IPS-15b (cell line): ENCODE measurements around the gene UBALD2.
"Not testable (repeated sequence)": the region's sequence is repeated elsewhere in the genome, so short reads cannot be mapped to it uniquely, and the experiment has no call there.

Experiments
- H3K27me3 ChIP-seq: one replicate; pipeline ENCODE4 v1.6.1; 2013; ENCODE audit warnings: low read length; ENCODE audit not compliant: control insufficient read depth, insufficient read depth
- H3K36me3 ChIP-seq: one replicate; pipeline ENCODE4 v1.6.1; 2013; ENCODE audit warnings: low read length; ENCODE audit not compliant: control insufficient read depth, insufficient read depth
- H3K4me1 ChIP-seq: one replicate; pipeline ENCODE4 v1.6.1; 2013; ENCODE audit warnings: mild to moderate bottlenecking, low read length; ENCODE audit not compliant: control insufficient read depth, insufficient read depth
- H3K4me3 ChIP-seq: one replicate; pipeline ENCODE4 v1.5.1; 2013; ENCODE audit warnings: low read depth, low read length
- H3K9ac ChIP-seq: one replicate; pipeline ENCODE4 v1.6.1; 2013; ENCODE audit warnings: low read depth, mild to moderate bottlenecking, low read length
- H3K9me3 ChIP-seq: one replicate; pipeline ENCODE4 v1.6.1; 2013; ENCODE audit warnings: mild to moderate bottlenecking, low read length; ENCODE audit not compliant: control insufficient read depth, insufficient read depth

UBALD2 gene

DNA sequence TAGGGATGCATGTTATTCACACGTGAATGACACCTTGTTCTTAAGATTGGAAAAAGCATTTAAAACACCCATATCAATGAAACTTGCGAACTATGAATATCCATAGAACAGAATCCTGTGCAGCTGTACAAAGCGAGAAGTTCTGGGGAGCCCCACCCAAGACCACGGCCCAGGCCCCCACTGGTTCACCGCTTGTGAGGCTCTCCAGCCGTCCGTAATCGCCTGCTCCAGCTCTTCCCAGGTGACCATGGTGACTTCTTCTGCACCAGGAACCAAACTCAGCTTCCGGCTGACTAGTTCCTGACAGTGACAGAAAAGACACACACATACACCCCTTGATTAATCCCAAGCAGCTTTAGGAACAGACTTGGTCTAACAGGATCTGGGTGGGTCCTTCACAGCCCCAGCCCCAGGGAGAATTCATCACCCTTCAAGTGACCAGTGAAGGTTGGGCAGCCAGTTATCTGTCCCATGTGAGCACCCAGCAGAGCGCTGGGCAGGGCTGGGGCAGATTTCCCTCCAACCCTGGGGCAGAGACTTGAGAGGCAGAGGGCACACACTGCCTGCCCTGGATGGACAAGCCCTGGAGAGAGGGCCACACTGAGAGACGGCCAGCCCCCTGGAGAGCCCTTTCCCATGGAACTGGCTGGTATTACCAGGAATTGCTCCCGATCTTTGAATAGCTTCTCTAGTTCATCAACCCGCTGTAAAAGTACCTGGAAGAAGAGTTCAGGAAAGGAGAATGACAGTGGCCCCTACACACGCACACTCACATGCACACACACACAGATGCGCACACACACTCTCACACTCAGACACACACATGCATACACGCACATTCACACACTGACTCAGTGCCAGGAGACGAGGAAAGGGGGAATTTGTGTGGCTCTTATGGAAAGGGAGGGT is 39.3 kb downstream of the UBALD2 start:
- Histone ChIP-seq H3K36me3 (no peaks in the 10 kb centered on the region), H3K9ac (no peak overlapping the region), H3K4me1 (no peaks in the 10 kb centered on the region), H3K27me3 (no peaks in the 10 kb centered on the region), H3K4me3 (no peak overlapping the region), H3K9me3 (no peaks in the 10 kb centered on the region)

DNA sequence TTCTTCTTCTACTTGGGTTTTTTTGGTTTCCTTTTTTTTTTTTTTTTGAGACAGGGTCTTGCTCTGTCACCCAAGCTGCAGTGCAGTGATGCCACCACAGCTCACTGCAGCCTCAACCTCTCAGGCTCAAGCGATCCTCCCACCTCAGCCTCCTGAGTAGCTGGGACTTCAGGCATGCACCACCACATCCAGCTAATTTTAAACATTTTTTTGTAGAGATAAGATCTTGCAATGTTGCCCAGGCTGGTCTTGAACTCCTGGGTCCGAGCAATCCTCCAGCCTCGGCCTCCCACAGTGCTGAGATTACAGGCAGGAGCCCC is 39.9 kb downstream of the UBALD2 start:
- not testable (repeated sequence) for H3K9ac ChIP-seq, H3K4me3 ChIP-seq, H3K27me3 ChIP-seq

DNA sequence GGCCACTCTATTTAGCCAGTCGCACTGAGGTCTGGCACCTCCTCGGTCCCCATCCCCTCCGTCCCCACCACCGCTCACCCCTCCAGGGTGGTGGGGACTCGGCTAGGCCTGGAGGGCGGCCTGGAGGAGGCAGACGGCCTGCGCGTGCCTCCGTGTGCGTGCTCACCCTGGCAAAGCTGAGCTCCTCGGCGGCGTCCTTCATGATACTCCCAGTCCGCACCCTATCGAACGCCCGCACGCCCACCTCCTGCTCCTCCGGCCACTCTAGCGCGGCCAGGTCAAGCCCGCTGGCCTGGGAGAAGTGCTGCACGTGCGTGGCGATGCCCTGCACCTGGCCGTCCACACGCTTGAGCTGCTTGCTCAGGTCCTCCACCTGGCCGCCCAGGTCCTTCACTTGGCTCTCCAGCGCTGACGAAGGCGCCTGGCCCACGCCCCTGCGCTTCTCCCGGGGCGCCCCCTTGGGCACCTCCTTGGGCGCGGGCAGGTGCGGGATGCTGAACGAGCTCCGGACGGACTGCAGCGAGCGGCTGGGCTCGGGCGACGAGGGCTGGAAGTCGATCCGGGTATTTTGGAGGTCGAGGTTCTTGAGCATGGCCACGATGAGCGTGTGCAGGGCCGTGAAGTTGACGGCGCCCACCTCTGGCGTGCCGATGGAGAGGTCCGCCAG is 42.3 kb downstream of the UBALD2 start:
- H3K4me1 ChIP-seq: no peaks in the 10 kb centered on the region
- H3K27me3 ChIP-seq: no peaks in the 10 kb centered on the region

More for the DNA sequence above, 39.9 kb downstream of the UBALD2 start:
- not testable (repeated sequence) for H3K9me3 ChIP-seq, H3K4me1 ChIP-seq, H3K36me3 ChIP-seq

DNA sequence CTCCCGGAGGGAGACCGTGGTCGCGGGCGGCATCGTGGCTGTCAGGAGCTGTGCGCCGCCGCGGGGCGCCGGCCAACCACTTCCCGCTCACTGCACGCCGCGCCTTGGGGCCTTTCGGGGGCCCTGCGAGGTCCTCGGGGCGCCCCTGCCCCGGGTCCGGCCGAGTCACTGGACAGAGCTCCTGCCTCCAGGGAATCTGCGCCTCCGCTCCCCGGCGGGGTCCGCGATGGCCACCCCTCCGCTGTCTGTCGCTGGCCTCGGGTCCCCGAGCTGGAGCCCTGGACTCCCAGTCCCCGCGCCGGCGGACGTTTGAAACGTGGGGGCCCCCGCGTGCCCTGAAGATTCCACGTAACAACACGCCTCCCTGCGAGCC is 42.8 kb downstream of the UBALD2 start, which contains the start of gene QRICH2:
QRICH2 (minus strand) TSS at position 311 of the 373 bp plus-strand sequence; CDS start at position 33, 278 bp downstream.
- no peak within 1 kb of the TSS for H3K4me3 ChIP-seq
- H3K36me3 ChIP-seq: peaks cover 6% of the 10 kb centered on the region
- H3K9me3 ChIP-seq: no peaks in the 10 kb centered on the region
- H3K9ac ChIP-seq: no peak within 1 kb of the TSS
- H3K27me3 ChIP-seq: no peaks in the 10 kb centered on the region
- H3K4me1 ChIP-seq: no peaks in the 10 kb centered on the region

More for the DNA sequence above, 42.3 kb downstream of the UBALD2 start:
- H3K36me3 ChIP-seq: peaks cover 6% of the 10 kb centered on the region
- no peak overlapping the region for H3K9ac ChIP-seq
- H3K9me3 ChIP-seq: no peaks in the 10 kb centered on the region
- no peak overlapping the region for H3K4me3 ChIP-seq

DNA sequence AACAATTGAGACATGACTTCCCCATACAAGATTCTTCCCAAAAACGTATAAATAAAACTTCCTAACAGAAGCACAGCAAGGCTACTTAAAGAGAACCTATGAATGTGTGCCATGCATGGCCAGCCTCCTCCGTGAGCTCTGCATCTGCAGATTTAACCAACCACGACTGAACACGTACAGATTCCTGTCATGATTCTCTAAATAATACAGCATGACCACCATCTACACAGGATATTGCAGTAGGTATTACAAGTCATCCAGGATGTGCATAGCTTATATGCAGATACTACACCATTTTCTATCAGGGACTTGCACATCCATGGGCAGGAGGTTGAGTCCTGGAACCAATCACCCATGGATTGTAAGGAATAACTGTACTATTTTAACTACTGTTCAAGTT is 44.3 kb downstream of the UBALD2 start:
- H3K36me3 ChIP-seq: peaks cover 10% of the 10 kb centered on the region
- H3K9me3 ChIP-seq: no peaks in the 10 kb centered on the region
- no peak overlapping the region for H3K9ac ChIP-seq
- no peaks in the 10 kb centered on the region for H3K4me1 ChIP-seq
- no peak overlapping the region for H3K4me3 ChIP-seq
- no peaks in the 10 kb centered on the region for H3K27me3 ChIP-seq

DNA sequence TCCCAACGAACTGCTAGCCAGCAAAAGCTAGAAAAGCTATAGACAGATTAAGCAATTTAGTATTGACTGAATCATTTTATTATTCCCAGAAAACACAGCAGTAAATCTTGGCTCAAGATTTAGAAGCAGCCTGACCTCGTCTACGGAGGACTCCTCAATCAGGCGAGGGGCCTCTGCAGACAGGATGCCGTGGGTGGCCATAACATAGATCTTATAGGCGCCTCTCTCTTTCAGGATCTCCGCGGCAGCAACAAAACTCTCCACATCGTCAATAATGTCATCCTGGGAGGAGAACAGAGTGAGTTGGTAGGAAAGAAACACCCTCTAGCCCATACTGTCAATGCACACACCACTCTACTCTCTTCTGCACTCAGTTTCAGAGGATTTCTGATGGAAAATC is 47.6 kb downstream of the UBALD2 start:
- H3K36me3 ChIP-seq: peaks cover 10% of the 10 kb centered on the region

DNA sequence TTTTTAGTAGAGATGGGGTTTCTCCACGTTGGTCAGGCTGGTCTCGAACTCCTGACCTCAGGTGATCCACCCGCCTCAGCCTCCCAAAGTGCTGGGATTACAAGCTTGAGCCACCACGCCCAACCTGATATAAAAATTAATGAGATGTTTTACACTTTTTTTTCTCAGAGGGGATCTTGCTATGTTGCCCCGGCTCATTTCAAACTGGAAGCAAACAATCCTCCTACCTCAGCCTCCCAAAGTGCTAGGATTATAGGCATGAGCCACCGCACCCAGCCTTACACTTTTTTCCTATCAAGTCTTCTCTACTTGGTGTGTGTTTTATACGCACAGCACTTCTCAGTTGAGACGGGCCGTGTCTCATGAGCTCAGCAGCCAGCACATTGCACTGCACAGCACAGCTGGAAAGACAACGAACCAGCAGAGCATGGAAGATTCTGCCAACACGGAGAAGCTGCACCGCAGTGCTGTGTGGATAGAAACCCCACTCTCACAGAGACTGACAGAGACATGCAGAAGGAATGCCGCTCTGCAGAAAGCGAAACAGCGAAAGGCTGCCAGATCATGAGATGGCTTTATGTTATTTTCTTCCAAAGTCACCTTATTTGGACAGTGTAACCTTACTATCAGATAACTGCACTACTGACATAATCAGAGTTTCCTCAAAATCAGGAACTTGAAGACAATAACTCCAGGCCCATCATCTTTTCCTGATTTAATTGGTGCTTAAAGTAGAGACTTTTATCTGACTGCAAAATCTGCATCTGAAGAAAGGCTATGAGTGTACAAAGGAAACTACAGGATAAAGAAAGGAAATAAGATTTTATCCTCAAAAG is 49.5 kb downstream of the UBALD2 start:
- Histone ChIP-seq H3K9me3 (no peaks in the 10 kb centered on the region), H3K9ac (no peak overlapping the region), H3K27me3 (no peaks in the 10 kb centered on the region), H3K4me3 (no peak overlapping the region), H3K4me1 (no peaks in the 10 kb centered on the region), H3K36me3 (peaks cover 10% of the 10 kb centered on the region)

More for the DNA sequence above, 47.6 kb downstream of the UBALD2 start:
- H3K9ac ChIP-seq: no peak overlapping the region
- no peak overlapping the region for H3K4me3 ChIP-seq
- H3K9me3 ChIP-seq: no peaks in the 10 kb centered on the region
- no peaks in the 10 kb centered on the region for H3K27me3 ChIP-seq
- H3K4me1 ChIP-seq: no peaks in the 10 kb centered on the region

DNA sequence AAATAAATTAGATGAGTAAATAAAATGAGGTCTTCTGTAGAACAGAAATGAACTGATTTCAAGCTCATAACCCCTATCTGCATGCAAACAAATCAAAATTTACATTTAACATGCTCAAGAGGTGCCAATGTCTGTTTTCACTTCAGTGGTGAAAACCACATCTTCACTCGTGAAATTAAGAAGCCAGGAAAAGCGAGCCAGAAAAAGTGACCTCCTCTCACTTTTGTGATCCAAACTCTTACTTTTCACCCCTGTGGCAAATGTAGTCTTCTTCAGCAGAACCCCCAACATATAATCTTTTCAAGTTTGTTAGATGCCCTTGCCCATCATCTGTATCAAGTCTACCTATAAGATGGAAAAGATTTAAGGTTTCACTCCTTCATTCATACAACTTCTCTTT is 52.4 kb downstream of the UBALD2 start:
- Histone ChIP-seq H3K4me1 (no peaks in the 10 kb centered on the region), H3K27me3 (no peaks in the 10 kb centered on the region), H3K9ac (no peak overlapping the region), H3K4me3 (no peak overlapping the region), H3K9me3 (no peaks in the 10 kb centered on the region), H3K36me3 (peaks cover 4% of the 10 kb centered on the region)

DNA sequence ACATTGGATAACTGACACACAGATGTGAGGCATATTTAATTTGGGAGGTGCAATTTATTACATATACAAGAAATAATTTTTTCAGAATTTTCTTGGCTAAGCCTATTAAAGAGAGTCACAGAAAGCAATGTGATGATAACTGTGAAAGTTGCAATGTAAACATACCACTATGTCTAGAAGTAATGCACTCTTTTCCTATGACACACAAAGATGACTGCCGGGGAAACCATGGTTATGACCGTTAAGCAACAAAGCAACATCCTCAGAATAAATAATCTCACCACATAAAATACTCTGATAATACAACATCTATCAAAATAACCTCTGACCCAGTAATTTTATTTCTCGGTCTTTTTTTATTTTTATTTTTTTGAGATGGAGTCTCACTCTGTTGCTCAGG is 53.4 kb downstream of the UBALD2 start:
- Histone ChIP-seq H3K4me1 (no peaks in the 10 kb centered on the region), H3K9ac (no peak overlapping the region), H3K9me3 (no peaks in the 10 kb centered on the region), H3K27me3 (no peaks in the 10 kb centered on the region), H3K36me3 (peaks cover 1% of the 10 kb centered on the region), H3K4me3 (no peak overlapping the region)
